HepG2 (cell line): ENCODE data around the gene PCDHA7. TPM values are rescaled to one million over a fixed set of nuclear protein-coding genes. Genes with fewer than 3 reads are reported as not detected.

Source experiments
- NFATC3 ChIP-seq: sonication (generic); formaldehyde crosslinking; IDR thresholded peaks from 2 replicates; pipeline ENCODE4 v1.5.1; 2020; ENCODE audit warnings: mild to moderate bottlenecking, missing genetic modification reagents
- RAD21 ChIP-seq: fragments of 450-650 bp; formaldehyde crosslinking; IDR thresholded peaks from 2 replicates; pipeline ENCODE4 v1.5.0; 2020; ENCODE audit warnings: mild to moderate bottlenecking
- STAT5B ChIP-seq: sonication (generic); formaldehyde crosslinking; IDR thresholded peaks from 2 replicates; pipeline ENCODE4 v1.4.0; 2020; ENCODE audit warnings: missing genetic modification reagents
- ZNF225 ChIP-seq: sonication (generic); formaldehyde crosslinking; IDR thresholded peaks from 2 replicates; pipeline ENCODE4 v1.4.0; 2020; ENCODE audit warnings: mild to moderate bottlenecking, missing genetic modification reagents
- polyA plus RNA-seq, 8 experiments: library from polyadenylated mRNA; depleted of rRNA in 3 of 8; stranded (reverse) in 7 of 8; unstranded in 1 of 8; fragments of >200 nt; fragmentation: Illumina TruSeq in 4 of 8; extraction: Trizol in 4 of 8; gene quantifications; 2 replicates each; pipeline versions ENCODE4 v1.2.1 to v1.2.3, GENCODE V29; 2011 to 2016; ENCODE audit warnings: low read depth in 4 of 8, missing spikeins in 1 of 8, mixed read lengths in 1 of 8; ENCODE audit not compliant: insufficient read depth in 1 of 8
- total RNA-seq, 5 experiments: library from RNA; depleted of rRNA; stranded (reverse); fragments of >200 nt; fragmentation: Illumina TruSeq; extraction: Trizol; gene quantifications; 2 replicates each; pipeline ENCODE4 v1.2.3, GENCODE V29; 2016; ENCODE audit warnings: low read depth in 1 of 5
- TF ChIP-seq, protein P1 (sequence below): sonication (generic); formaldehyde crosslinking; IDR thresholded peaks from 2 replicates; pipeline ENCODE4 v1.5.0; 2020; ENCODE audit warnings: mild to moderate bottlenecking, missing genetic modification reagents, borderline replicate concordance
- TF ChIP-seq, protein P2 (sequence below): sonication (generic); formaldehyde crosslinking; IDR thresholded peaks from 2 replicates; pipeline ENCODE4 v1.5.1; 2020; ENCODE audit warnings: missing genetic modification reagents, mild to moderate bottlenecking, borderline replicate concordance

PCDHA7 gene
- total and polyA plus RNA-seq, 2 of the 13 experiments (the other 11 are each of a cell fraction or from before 2014, with no cell fraction given), result 0.49 to 0.53 TPM

DNA sequence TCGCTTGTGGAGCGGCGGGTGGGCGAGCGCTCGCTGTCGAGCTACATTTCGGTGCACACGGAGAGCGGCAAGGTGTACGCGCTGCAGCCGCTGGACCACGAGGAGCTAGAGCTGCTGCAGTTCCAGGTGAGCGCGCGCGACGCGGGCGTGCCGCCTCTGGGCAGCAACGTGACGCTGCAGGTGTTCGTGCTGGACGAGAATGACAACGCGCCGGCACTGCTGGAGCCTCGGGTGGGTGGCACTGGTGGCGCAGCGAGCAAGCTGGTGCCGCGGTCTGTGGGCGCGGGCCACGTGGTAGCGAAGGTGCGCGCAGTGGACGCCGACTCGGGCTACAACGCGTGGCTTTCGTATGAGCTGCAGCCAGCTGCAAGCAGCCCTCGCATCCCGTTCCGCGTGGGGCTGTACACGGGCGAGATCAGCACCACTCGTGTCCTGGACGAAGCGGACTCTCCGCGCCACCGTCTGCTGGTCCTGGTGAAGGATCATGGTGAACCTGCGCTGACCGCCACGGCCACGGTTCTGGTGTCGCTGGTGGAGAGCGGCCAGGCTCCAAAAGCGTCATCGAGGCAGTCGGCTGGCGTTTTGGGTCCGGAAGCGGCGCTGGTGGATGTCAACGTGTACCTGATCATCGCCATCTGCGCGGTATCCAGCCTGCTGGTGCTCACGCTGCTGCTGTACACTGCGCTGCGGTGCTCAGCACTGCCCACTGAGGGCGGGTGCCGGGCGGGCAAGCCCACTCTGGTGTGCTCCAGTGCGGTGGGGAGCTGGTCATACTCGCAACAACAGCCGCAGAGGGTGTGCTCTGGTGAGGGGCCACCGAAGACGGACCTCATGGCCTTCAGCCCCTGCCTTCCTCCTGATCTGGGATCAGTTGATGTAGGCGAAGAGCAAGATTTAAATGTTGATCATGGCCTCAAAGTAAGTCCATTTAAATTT, 9.0 kb downstream of the PCDHA7 start (continued):
- TF ChIP-seq, protein P1, sequence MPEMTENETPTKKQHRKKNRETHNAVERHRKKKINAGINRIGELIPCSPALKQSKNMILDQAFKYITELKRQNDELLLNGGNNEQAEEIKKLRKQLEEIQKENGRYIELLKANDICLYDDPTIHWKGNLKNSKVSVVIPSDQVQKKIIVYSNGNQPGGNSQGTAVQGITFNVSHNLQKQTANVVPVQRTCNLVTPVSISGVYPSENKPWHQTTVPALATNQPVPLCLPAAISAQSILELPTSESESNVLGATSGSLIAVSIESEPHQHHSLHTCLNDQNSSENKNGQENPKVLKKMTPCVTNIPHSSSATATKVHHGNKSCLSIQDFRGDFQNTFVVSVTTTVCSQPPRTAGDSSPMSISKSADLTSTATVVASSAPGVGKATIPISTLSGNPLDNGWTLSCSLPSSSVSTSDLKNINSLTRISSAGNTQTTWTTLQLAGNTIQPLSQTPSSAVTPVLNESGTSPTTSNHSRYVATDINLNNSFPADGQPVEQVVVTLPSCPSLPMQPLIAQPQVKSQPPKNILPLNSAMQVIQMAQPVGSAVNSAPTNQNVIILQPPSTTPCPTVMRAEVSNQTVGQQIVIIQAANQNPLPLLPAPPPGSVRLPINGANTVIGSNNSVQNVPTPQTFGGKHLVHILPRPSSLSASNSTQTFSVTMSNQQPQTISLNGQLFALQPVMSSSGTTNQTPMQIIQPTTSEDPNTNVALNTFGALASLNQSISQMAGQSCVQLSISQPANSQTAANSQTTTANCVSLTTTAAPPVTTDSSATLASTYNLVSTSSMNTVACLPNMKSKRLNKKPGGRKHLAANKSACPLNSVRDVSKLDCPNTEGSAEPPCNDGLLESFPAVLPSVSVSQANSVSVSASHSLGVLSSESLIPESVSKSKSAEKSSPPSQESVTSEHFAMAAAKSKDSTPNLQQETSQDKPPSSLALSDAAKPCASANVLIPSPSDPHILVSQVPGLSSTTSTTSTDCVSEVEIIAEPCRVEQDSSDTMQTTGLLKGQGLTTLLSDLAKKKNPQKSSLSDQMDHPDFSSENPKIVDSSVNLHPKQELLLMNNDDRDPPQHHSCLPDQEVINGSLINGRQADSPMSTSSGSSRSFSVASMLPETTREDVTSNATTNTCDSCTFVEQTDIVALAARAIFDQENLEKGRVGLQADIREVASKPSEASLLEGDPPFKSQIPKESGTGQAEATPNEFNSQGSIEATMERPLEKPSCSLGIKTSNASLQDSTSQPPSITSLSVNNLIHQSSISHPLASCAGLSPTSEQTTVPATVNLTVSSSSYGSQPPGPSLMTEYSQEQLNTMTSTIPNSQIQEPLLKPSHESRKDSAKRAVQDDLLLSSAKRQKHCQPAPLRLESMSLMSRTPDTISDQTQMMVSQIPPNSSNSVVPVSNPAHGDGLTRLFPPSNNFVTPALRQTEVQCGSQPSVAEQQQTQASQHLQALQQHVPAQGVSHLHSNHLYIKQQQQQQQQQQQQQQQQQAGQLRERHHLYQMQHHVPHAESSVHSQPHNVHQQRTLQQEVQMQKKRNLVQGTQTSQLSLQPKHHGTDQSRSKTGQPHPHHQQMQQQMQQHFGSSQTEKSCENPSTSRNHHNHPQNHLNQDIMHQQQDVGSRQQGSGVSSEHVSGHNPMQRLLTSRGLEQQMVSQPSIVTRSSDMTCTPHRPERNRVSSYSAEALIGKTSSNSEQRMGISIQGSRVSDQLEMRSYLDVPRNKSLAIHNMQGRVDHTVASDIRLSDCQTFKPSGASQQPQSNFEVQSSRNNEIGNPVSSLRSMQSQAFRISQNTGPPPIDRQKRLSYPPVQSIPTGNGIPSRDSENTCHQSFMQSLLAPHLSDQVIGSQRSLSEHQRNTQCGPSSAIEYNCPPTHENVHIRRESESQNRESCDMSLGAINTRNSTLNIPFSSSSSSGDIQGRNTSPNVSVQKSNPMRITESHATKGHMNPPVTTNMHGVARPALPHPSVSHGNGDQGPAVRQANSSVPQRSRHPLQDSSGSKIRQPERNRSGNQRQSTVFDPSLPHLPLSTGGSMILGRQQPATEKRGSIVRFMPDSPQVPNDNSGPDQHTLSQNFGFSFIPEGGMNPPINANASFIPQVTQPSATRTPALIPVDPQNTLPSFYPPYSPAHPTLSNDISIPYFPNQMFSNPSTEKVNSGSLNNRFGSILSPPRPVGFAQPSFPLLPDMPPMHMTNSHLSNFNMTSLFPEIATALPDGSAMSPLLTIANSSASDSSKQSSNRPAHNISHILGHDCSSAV (CRISPR knock-in tag), result no peak
- TF ChIP-seq NFATC3 (CRISPR knock-in tag), result no peak
- TF ChIP-seq ZNF225, result no peak
- TF ChIP-seq STAT5B (CRISPR knock-in tag), result no peak
- TF ChIP-seq RAD21 (CRISPR knock-in tag), result no peak
- TF ChIP-seq, protein P2, sequence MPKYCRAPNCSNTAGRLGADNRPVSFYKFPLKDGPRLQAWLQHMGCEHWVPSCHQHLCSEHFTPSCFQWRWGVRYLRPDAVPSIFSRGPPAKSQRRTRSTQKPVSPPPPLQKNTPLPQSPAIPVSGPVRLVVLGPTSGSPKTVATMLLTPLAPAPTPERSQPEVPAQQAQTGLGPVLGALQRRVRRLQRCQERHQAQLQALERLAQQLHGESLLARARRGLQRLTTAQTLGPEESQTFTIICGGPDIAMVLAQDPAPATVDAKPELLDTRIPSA (CRISPR knock-in tag), result no peak
